GM19025 (cell line): ENCODE results near the gene ATRNL1.

Experiments used
- ATAC-seq: cut with Tn5 transposase; IDR thresholded peaks from one replicate; pipeline ENCODE4 v1.9.1; 2021; ENCODE audit warnings: mild to moderate bottlenecking, low read depth, moderate library complexity; ENCODE audit not compliant: unreplicated experiment

The ATRNL1 gene

DNA sequence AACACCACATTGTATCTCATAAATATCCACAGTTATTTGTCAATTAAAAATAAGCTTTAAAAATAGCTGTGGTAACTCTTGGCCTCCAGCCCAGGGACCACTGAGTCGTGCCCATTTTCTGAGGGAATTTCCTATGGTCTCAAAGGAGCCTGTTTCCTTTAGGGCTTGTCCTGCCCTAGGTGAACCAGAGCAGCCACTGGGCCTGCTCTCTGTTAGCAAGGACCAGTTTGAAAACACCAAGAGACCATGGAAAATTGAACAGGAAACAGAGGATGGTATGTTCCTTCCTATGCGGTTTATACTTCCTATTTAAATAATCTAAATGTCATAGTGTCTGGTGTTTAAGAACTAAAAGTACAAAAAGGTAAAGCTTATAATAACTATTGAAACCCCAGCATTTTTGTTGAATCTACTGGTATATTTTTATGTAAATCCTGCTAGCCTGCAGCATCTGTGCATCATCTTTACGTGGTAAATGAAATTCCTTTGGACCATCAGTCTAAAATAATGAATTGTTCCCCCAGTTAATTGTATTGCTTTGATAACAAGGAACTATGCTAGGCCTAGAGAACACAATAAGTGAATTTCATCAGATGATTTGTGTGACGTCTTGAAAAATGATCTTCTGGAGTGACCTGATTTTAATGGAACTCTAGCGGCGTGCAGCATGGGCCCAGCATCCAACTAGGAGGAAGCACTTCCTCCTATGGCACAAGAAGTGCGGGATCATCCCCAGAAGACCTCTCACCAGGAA, 846.1 kb downstream of the ATRNL1 start:
- ATAC-seq, result no peak

DNA sequence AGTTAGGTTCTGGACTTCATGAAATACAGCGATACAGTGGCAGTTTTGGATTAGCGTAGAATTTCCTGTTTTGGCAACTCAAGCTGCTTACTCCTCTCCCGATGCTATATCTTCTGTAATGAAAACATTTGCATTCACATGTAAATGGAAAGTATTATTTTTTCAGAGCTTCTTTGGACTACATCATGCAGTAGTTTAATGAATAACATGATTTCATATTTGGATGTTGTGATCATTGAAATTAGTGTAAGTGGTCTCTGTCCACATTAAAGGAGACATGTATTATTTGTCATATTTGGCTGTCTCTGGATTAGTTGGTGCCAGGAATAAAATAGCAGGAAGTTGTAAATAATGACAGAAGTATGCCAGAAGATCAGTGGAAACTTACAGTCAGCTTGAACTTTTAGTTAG, 848.2 kb downstream of the ATRNL1 start:
- ATAC-seq, result no peak

DNA sequence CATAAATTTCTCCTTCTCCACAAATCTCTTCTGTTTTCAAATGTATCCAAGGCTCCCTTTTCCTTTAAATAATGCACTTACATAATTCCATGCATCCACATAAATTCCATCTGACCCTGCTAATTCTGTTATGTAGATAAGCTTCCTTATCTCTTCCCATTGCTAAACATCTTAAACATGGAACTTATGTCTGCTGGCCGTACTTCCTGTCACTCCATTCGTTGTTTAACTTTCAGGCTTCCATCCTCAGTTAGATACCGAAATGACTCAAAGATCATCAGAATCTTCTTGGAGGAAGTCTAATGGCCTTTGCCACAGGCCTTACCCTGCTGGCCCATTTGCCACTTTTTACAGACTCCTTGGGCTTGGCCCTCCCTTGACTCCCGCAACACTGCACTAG, 848.9 kb downstream of the ATRNL1 start:
- no peak for ATAC-seq

DNA sequence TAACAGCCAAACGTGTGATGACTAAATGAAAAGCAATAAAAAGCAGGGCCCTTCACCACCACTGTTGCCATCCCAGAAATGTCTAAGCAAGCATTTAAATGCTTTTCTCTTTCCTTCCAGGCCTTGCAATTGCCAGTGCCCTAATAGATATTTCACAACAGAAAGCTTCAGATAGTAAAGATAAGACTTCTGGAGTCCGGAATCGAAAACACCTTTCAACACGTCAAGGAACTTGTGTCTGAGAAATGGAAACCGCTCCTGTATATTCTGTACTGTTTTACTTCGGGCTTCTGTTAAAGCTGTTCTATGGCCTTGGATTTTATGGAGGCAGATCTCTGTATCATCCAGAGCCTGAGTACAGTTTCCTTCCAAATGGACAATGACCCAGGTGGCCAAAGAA, 851.4 kb downstream of the ATRNL1 start:
- no peak for ATAC-seq

DNA sequence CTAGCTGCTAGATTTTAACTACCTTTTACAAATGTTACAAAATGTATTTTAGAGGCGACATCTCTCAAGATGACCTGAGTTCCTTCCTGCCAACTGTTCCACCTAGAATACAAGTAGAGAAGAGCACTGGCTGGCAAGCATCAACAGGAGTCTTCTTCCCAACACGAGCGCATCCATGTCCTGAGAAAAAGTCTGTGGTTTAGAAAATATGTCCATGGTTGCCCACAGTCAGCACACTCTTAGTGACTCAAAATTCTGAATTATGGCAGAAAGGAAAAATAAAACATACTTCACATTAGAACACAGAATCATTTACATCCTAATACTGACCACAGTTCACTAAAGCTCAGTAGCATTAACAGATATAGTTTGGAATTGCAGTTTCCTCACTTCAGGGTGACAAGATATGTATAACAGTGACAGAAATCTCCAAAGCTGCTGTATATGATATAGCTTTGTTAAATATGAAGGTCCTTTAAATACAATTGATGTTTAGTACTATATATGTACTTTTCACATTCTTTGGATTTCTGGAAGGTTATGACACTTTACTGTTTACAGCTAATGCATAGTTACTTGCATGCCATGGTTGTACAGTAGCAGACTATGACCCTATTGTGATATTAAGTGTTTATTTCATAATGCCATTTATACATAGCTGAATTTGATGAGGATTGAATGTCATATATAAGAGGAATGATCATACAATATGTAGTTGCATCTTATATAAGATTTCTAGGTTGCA, 852.7 kb downstream of the ATRNL1 start:
- ATAC-seq, result no peak

DNA sequence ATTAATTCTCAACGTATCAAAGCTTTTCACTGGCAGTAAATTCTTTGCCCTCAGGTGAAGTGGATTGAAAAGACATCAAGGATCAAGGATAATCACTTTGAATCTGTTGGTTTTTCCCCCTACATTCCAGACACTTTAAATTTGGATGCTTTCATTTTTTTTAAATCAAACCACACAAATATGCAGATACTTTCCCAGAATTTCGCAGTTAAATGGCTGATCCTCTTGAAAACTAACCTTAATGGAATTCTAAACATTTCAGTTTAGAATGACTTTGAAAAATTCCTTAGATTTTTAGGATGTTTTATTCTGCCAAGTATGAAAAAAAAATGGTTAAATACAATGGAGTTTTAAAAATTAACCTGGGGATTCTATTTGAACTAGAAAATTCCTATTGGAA, 853.9 kb downstream of the ATRNL1 start:
- ATAC-seq, result no peak

- no peak for ATAC-seq
Measured at GRCh38 chr10:115948465-115948864, 855.3 kb downstream of the ATRNL1 start.

GRCh38 chr10:115949282-115949844, 856.2 kb downstream of the ATRNL1 start:
- ATAC-seq, result no peak

GRCh38 chr10:115950320-115950719, 857.2 kb downstream of the ATRNL1 start:
- no peak for ATAC-seq

DNA sequence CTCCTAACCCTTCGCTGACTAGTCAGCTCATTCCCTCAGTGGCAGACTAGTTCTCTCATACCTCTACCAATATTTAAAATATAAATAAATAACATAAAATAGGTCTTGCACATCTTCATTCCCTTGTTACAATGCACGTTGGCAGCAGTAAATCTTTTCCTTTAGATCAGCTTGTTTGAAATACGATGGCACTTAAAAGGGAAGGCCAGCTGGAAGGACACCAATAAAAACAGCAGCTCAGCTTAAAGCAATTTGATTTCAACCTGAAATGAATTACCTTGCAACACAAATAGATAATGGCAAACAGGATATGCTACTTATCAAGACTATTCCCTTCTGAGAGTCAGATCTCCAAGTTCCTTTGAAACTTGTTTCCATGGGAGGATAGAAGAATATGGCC, 858.1 kb downstream of the ATRNL1 start:
- ATAC-seq, result no peak

DNA sequence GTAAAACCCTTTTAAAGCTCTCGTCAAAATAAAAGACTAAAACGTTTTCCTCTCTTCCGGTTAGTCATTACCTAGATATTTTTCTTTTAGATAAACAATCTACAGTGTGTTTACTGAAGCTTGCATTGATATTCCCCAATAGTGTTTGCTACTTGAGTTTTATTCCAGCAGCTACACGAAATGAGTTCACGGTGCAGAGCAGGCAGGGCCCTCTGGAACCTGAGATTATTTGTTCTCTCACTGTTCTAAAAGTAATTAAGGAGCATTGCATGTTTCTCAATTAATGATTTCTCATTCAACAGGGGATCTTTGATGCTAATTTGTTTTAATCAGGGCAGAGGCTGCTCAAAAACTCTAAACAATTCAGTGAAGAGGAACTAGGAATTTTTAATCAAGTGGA, 860.1 kb downstream of the ATRNL1 start:
- ATAC-seq, result no peak

DNA sequence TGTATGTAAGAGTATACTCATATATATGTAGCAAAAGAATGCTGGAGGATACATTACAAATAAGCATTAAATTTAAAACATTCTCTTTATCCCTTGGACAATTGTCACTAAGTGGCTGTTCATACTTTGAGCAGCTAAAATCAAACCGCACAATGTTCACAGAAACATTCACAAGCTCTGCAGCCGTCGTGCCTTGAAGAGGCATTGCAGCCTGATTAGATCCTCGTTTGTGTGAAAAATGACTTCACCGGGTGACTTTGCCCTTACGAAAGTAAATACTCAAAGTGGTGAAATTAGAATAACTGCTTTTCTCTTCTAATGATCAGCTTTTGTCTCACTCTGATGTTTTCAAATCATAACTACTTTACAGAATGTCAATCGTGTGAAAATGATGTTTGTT, 860.8 kb downstream of the ATRNL1 start:
- no peak for ATAC-seq

- ATAC-seq, result no peak
Measured at GRCh38 chr10:115956225-115957011, 863.3 kb downstream of the ATRNL1 start.

DNA sequence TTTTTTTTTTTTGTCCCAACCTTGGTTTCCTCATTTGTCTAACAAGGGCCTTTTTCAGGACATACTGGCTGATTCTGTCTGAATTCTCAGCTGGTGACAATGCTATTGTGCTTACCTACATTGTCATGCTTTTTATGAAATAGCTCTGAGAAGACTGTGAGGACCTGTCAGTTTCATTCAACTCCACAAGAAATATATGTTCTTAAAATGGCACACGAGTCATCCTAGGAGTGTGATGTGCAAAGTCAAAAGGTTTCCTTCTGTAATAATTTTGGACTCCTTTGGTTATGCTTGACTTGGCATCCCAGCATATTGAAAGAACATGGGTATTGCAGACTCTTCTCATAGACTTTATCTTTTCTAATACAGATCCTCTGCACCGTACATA, 863.8 kb downstream of the ATRNL1 start:
- ATAC-seq, result no peak

DNA sequence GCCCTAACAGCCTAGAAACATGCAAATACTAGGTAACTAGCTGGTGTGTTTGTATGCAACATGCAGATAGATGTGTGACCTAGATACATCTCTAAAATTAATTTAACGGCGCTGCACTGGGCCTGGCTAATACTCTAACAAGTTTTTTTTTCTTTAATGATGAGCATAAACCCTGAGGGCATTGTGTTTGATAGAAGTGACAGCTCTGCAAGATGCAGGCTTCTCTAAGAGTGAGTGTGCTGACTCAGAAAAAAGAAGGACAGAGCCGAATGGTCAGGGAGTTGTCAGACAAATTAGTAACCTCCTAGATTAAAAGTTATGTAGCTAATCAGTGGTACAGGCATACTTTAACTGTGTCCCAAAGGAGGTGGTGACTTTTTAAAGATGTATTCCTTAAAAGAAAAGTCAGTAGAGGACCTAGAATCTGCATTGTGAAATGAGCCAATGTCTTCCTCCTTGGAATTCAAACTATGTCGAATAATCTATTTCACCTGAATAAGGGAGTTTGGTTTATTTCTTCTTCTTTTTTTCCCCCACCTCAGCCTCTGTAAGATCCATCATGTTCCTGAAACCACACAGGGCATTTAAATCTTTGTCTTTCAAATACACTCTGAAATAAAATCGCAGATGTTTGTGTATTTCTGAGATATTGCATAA, 864.7 kb downstream of the ATRNL1 start:
- ATAC-seq, result no peak

GRCh38 chr10:115963848-115964247, 870.7 kb downstream of the ATRNL1 start:
- no peak for ATAC-seq

DNA sequence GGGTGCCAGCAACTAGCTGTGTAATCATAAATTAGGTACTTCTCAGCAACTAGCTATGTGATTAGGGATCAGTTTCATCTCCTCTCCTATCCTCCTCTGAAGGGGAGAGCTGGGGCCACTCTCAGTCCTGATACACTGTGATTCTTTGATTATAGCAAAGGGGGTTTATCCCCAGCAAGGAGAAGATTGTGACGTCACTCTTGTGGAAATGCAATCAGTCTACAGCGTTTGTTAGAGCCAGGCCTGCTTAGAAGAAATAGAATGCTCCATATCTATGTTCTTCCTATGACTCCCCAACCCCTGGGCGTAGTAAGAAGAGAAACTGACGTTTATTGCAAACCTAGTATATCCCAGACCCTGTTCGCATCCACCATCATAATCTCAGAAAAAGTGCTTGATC, 871.7 kb downstream of the ATRNL1 start:
- no peak for ATAC-seq

DNA sequence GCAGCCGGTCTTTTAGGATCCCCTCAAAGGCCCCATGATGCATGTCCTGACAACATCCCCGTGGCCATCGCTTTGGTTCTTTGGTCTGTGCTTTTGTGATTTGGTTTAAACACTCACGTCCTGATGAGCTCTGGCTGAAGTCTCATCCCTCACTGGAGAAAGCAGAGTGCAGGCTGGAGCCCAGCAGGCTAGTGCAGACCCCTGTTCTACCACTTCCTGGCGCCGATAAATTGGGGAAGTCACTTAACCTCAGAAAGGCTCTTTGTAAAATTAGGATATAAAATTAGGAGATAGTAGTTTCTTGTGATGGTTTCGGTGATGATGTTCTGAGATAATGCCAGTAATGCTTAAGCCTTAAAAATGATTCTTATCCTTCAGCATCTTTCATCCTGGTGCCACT, 872.2 kb downstream of the ATRNL1 start:
- ATAC-seq, result no peak

DNA sequence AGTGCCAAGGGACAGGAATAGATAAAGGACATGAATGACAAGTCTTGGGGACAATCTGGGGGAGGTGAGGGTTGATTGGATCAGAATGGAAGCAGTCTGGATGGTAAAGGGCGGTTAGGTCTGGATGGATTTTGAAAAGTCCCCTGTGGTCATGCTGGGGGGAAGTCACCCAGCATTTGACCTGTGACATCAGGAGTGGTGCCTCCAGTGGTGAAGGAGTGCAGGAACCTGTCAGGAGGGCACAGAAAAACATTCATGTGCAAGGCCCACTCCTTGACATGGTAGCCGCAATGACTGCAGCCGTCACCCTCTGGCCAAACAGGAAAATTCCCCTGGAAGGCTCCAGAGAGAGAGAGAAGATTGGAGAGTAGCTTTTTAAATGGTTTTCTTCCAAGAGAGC, 875.1 kb downstream of the ATRNL1 start:
- ATAC-seq, result no peak

DNA sequence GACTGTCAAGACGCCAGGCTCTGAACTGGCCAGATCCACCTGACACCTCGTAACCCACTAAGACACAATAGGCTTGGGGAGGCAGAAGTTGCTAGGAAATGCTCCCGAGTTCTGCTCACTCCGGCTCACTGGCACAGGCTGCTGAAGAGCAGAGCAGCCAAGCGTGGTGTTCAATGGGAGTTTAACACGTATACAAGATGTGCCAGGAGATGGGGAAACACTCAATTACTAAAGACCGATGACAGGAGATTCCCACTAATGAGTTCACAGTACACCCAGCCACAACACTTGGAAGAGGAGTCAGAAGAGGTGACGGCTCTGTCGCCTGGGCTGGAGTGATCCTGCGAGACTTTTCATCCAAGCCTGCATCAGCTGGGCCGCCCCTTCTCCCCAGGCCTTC, 876.4 kb downstream of the ATRNL1 start:
- no peak for ATAC-seq

GRCh38 chr10:115971921-115972320, 878.8 kb downstream of the ATRNL1 start:
- no peak for ATAC-seq
